Osteocyte (in vitro differentiated cells): ENCODE results near the gene LRCH1. TPM values are rescaled to one million over a fixed set of nuclear protein-coding genes. Genes with fewer than 3 reads are reported as not detected.

Experiments used
- DNase-seq: peaks from one replicate; pipeline ENCODE4 v3.0.0; 2021; ENCODE audit warnings: mixed read lengths; ENCODE audit not compliant: unreplicated experiment; ENCODE audit errors: extremely low spot score
- H3K27ac Mint-ChIP-seq: one replicate; pipeline ENCODE4 v1.8.0; 2021; ENCODE audit warnings: mild to moderate bottlenecking, mixed read lengths; ENCODE audit not compliant: unreplicated experiment
- H3K27me3 Mint-ChIP-seq: one replicate; pipeline ENCODE4 v1.8.0; 2021; ENCODE audit warnings: mixed read lengths; ENCODE audit not compliant: unreplicated experiment
- H3K36me3 Mint-ChIP-seq: one replicate; pipeline ENCODE4 v1.8.0; 2021; ENCODE audit warnings: mixed read lengths; ENCODE audit not compliant: unreplicated experiment
- H3K4me1 Mint-ChIP-seq: one replicate; pipeline ENCODE4 v1.8.0; 2021; ENCODE audit warnings: mixed read lengths; ENCODE audit not compliant: unreplicated experiment
- H3K4me3 Mint-ChIP-seq: one replicate; pipeline ENCODE4 v1.8.0; 2021; ENCODE audit warnings: mild to moderate bottlenecking, moderate library complexity, mixed read lengths; ENCODE audit not compliant: unreplicated experiment
- H3K9me3 Mint-ChIP-seq: one replicate; pipeline ENCODE4 v1.8.0; 2021; ENCODE audit warnings: mixed read lengths; ENCODE audit not compliant: unreplicated experiment
- CTCF ChIP-seq: fragments of 200-600 bp; sonication (generic); IDR thresholded peaks from 2 replicates; pipeline ENCODE4 v1.5.0; 2021; ENCODE audit warnings: antibody characterized with exemption, mild to moderate bottlenecking, moderate library complexity
- total RNA-seq: library from RNA; stranded (reverse); gene quantifications from 2 replicates; pipeline ENCODE4 v1.2.1, GENCODE V29; 2021

Gene LRCH1
- total RNA-seq, 1 donor from 2014 or later = 13.9 TPM

GRCh38 chr13:46622630-46623256 lies 69.8 kb downstream of the LRCH1 start:
- Mint-ChIP-seq H3K27me3 (no peaks in the 10 kb centered on the region), H3K36me3 (no peaks in the 10 kb centered on the region), H3K4me3 (no peak overlapping the region), H3K27ac (no peak overlapping the region), H3K9me3 (no peaks in the 10 kb centered on the region), H3K4me1 (peaks cover 35% of the 10 kb centered on the region)
- TF ChIP-seq CTCF = no peak
- no peak for DNase-seq

- H3K36me3 Mint-ChIP-seq = no peaks in the 10 kb centered on the region
Observed at GRCh38 chr13:46624353-46624752, 71.4 kb downstream of the LRCH1 start.

GRCh38 chr13:46624821-46625220 lies 71.9 kb downstream of the LRCH1 start:
- no peak for DNase-seq
- no peaks in the 10 kb centered on the region for H3K9me3 Mint-ChIP-seq
- no peaks in the 10 kb centered on the region for H3K36me3 Mint-ChIP-seq
- H3K4me3 Mint-ChIP-seq = no peak overlapping the region
- H3K27ac Mint-ChIP-seq = no peak overlapping the region
- peaks cover 29% of the 10 kb centered on the region for H3K4me1 Mint-ChIP-seq
- no peaks in the 10 kb centered on the region for H3K27me3 Mint-ChIP-seq
- TF ChIP-seq CTCF = no peak

More at GRCh38 chr13:46624353-46624752, 71.4 kb downstream of the LRCH1 start:
- DNase-seq = no peak
- Mint-ChIP-seq H3K4me1 (peaks cover 26% of the 10 kb centered on the region), H3K9me3 (no peaks in the 10 kb centered on the region), H3K27me3 (no peaks in the 10 kb centered on the region), H3K27ac (no peak overlapping the region), H3K4me3 (no peak overlapping the region)
- no peak for TF ChIP-seq CTCF

- no peaks in the 10 kb centered on the region for H3K27me3 Mint-ChIP-seq
- no peak for TF ChIP-seq CTCF
- H3K4me3 Mint-ChIP-seq = no peak overlapping the region
Observed at GRCh38 chr13:46627462-46627861, 74.5 kb downstream of the LRCH1 start.

GRCh38 chr13:46628622-46629365 lies 75.8 kb downstream of the LRCH1 start:
- no peaks in the 10 kb centered on the region for H3K27me3 Mint-ChIP-seq
- H3K36me3 Mint-ChIP-seq = no peaks in the 10 kb centered on the region
- DNase-seq = no peak
- no peak overlapping the region for H3K4me3 Mint-ChIP-seq
- peaks cover 29% of the 10 kb centered on the region for H3K4me1 Mint-ChIP-seq
- TF ChIP-seq CTCF = no peak
- no peak overlapping the region for H3K27ac Mint-ChIP-seq
- no peaks in the 10 kb centered on the region for H3K9me3 Mint-ChIP-seq

More at GRCh38 chr13:46627462-46627861, 74.5 kb downstream of the LRCH1 start:
- Mint-ChIP-seq H3K4me1 (peaks cover 27% of the 10 kb centered on the region), H3K9me3 (no peaks in the 10 kb centered on the region), H3K27ac (no peak overlapping the region), H3K36me3 (no peaks in the 10 kb centered on the region)
- no peak for DNase-seq
